BLaER1 (cell line): Measurements from ENCODE around the gene EZH2.

Experiments
- H3K27ac ChIP-seq: shearing (Covaris generic); formaldehyde crosslinking; 2 replicates; pipeline ENCODE4 v1.8.1; 2022
- H3K27me3 ChIP-seq: shearing (Covaris generic); formaldehyde crosslinking; 2 replicates; pipeline ENCODE4 v1.8.1; 2022
- H3K36me3 ChIP-seq: shearing (Covaris generic); formaldehyde crosslinking; 2 replicates; pipeline ENCODE4 v1.8.1; 2022
- H3K4me1 ChIP-seq: shearing (Covaris generic); formaldehyde crosslinking; 2 replicates; pipeline ENCODE4 v1.8.1; 2022
- H3K4me2 ChIP-seq: shearing (Covaris generic); formaldehyde crosslinking; 2 replicates; pipeline ENCODE4 v1.8.1; 2022
- H3K4me3 ChIP-seq: shearing (Covaris generic); formaldehyde crosslinking; 2 replicates; pipeline ENCODE4 v1.8.1; 2022
- H3K9ac ChIP-seq: shearing (Covaris generic); formaldehyde crosslinking; 2 replicates; pipeline ENCODE4 v1.8.1; 2022
- H3K9me3 ChIP-seq: shearing (Covaris generic); formaldehyde crosslinking; 2 replicates; pipeline ENCODE4 v1.8.1; 2022
- H4K20me1 ChIP-seq: shearing (Covaris generic); formaldehyde crosslinking; 2 replicates; pipeline ENCODE4 v1.8.1; 2022
- Cebpa-rat ChIP-seq: shearing (Covaris generic); IDR thresholded peaks from 2 replicates; pipeline ENCODE4 v1.8.1; 2022

Gene EZH2

DNA sequence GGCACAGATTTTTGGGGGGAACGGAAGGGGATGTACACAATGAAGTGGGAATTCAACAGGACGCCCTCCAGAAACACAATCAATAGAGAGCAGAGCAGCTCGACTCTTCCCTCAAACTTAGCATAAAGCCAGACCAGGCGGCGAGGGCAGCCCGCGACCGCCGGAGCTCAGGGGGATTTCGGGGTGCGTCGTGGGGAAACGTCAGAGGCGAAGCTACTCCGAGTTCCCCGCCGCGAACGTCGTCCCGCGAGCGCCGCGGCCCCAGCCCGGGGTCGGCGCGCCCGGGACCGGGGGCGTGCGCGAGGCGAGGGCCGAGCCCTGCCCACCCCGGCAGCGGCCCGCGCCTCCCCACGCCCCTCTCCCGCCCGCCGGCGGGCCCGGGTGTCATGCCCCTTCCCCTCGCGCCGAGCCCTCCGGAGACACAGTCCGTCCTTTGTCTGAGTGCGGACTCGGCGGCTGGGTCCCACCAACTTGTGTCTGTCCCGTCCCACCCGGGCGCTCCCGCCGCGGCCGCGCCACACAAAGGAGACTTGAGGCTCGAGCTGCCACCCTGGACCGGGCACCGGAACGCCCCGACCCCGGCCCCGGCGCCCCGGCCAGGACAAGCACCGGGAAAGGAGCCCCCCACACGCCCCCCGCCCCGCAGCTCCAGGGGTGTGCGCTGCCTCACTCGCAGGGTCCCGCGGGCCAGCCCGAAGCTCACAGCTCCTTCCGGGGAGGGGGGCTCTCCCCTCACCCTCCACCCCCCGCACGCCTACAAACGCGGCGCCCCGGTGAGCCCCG, 634 bp downstream of the EZH2 start:
- peak overlapping the region; percentile 87 for H3K4me2 ChIP-seq
- H3K4me1 ChIP-seq: peaks cover 20% of the 10 kb centered on the region
- TF ChIP-seq Cebpa-rat: no peak
- no peaks in the 10 kb centered on the region; the same call in 1 of the 2 replicates for H3K9me3 ChIP-seq
- H3K27ac ChIP-seq: peak overlapping the region; percentile 98
- peak overlapping the region; percentile 97 for H3K4me3 ChIP-seq
- H3K36me3 ChIP-seq: peaks cover 12% of the 10 kb centered on the region; the same call in 1 of the 2 replicates
- H3K9ac ChIP-seq: peak overlapping the region; percentile 99
- H4K20me1 ChIP-seq: peaks cover 49% of the 10 kb centered on the region
- no peaks in the 10 kb centered on the region for H3K27me3 ChIP-seq

DNA sequence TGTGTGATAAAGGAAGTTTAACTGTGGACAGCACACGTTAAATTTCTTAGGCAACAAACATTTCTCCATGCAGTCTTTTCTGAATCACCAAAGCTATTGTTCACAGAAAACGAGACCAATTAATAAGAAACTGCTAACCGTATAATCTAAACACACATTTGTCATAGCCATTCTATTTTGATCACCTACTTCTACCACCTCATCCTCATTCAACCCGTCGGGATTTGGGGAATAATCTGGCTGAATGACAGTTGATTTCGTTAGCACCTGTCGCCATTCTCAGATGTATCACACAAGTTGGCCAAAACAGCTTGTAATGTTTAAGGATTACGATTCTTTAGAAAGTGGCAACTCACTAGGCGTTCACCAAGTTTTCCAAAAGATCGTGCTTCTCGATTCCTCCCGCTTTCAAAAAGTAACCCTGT, 1.2 kb downstream of the EZH2 start:
- no peaks in the 10 kb centered on the region for H3K27me3 ChIP-seq
- peaks cover under 1% of the 10 kb centered on the region; the same call in 1 of the 2 replicates for H3K9me3 ChIP-seq
- TF ChIP-seq Cebpa-rat: no peak
- H3K4me2 ChIP-seq: peak overlapping the region; percentile 87
- H3K4me3 ChIP-seq: peak overlapping the region; percentile 97
- peaks cover 54% of the 10 kb centered on the region for H4K20me1 ChIP-seq
- H3K4me1 ChIP-seq: peaks cover 20% of the 10 kb centered on the region
- peaks cover 12% of the 10 kb centered on the region; the same call in 1 of the 2 replicates for H3K36me3 ChIP-seq
- peak overlapping the region; percentile 98 for H3K27ac ChIP-seq
- peak overlapping the region; percentile 99 for H3K9ac ChIP-seq

DNA sequence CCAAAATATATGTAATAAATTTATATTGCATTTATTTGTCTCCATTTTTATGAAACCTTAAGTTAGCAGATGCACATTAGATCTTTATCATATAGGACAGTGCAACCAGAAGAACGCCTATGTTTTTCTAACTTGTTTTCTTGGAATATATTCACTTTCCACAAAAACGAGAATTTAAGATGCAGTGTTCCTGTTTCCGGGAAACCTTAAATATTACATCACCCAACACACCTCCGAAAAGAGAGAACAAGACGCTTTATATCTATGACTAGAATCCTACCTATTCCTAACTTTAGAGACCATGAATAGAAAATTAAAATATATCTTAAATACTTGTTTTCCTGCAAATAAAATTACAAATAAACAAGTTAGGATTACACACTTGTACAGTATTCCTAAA, 1.9 kb downstream of the EZH2 start:
- Histone ChIP-seq H4K20me1 (peaks cover 60% of the 10 kb centered on the region), H3K9me3 (peaks cover 6% of the 10 kb centered on the region; the same call in 1 of the 2 replicates), H3K4me3 (peak overlapping the region; percentile 97), H3K4me2 (peak overlapping the region; percentile 87), H3K4me1 (peaks cover 20% of the 10 kb centered on the region), H3K27ac (no peak overlapping the region), H3K36me3 (peaks cover 19% of the 10 kb centered on the region; the same call in 1 of the 2 replicates), H3K27me3 (no peaks in the 10 kb centered on the region), H3K9ac (peak overlapping the region; percentile 99; the same call in 1 of the 2 replicates)
- TF ChIP-seq Cebpa-rat: no peak

DNA sequence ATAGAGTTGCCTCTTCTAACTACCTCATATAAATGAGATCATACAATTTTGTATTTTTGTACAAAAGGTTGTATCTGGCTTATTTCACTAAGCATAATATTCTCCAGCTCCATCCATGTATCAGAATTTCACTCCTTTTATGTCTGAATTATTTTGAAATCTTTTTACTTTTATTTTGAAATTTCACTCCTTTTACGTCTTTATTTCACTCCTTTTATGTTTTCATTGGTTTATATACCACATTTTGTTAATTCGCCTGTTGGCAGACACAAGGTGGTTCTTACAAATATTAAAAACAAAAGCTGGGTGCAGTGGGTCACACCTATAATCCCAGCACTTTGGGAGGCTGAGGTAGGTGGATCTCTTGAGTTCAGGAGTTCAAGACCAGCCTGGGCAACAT, 5.8 kb downstream of the EZH2 start:
- H3K4me3 ChIP-seq: no peak overlapping the region
- no peak for TF ChIP-seq Cebpa-rat
- H3K27me3 ChIP-seq: no peaks in the 10 kb centered on the region
- no peak overlapping the region for H3K4me2 ChIP-seq
- no peak overlapping the region for H3K9ac ChIP-seq
- H3K36me3 ChIP-seq: peaks cover 27% of the 10 kb centered on the region
- H3K9me3 ChIP-seq: peaks cover 6% of the 10 kb centered on the region; the same call in 1 of the 2 replicates
- H3K4me1 ChIP-seq: peaks cover 20% of the 10 kb centered on the region
- H4K20me1 ChIP-seq: peaks cover 97% of the 10 kb centered on the region
- no peak overlapping the region for H3K27ac ChIP-seq

DNA sequence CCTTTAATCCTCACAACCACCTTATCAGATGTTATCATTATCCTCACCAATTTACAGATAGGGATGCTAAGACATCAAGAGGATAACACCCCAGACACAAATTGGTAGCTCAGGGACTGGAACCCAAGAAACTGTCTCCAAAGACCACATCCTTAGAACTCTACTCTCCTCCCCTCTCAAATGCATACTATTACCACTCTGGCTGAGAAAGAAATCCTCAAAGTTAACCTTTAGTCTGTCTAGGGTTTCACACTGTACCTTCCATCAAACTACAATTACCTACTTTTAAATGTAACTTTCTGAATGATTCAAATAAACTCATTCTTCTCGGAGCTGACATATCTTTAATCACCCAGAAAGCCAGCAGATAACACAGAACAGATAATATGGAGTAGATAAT, 6.6 kb downstream of the EZH2 start:
- H3K9ac ChIP-seq: no peak overlapping the region
- H3K4me1 ChIP-seq: peaks cover 19% of the 10 kb centered on the region
- no peaks in the 10 kb centered on the region for H3K27me3 ChIP-seq
- H3K9me3 ChIP-seq: peaks cover 6% of the 10 kb centered on the region; the same call in 1 of the 2 replicates
- peaks cover 30% of the 10 kb centered on the region for H3K36me3 ChIP-seq
- H3K4me3 ChIP-seq: no peak overlapping the region
- H4K20me1 ChIP-seq: peaks cover 97% of the 10 kb centered on the region
- no peak for TF ChIP-seq Cebpa-rat
- H3K27ac ChIP-seq: no peak overlapping the region
- H3K4me2 ChIP-seq: no peak overlapping the region

DNA sequence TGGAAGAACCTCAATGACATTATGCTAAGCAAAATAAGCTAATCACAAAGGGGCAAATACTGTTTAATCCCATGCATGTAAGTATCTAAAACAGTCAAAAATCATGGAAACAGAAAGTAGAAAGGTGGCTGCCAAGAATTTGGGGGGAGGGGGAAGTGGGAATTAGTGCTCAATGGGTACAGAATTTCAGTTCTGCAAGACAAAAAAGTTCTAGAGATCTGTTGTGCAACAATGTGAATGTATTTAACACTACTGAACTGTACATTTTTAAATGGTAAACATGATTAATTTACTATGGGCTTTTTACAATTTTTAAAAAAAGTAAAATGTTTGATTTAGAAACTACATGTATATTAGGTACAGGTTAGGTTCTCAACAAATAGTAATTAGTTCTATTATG, 11.9 kb downstream of the EZH2 start:
- Histone ChIP-seq H3K27me3 (no peaks in the 10 kb centered on the region), H3K4me3 (no peak overlapping the region), H3K36me3 (peaks cover 59% of the 10 kb centered on the region), H3K27ac (no peak overlapping the region), H3K9ac (no peak overlapping the region), H3K4me2 (no peak overlapping the region), H3K4me1 (no peaks in the 10 kb centered on the region), H3K9me3 (peaks cover 48% of the 10 kb centered on the region), H4K20me1 (peaks cover 93% of the 10 kb centered on the region)
- no peak for TF ChIP-seq Cebpa-rat

DNA sequence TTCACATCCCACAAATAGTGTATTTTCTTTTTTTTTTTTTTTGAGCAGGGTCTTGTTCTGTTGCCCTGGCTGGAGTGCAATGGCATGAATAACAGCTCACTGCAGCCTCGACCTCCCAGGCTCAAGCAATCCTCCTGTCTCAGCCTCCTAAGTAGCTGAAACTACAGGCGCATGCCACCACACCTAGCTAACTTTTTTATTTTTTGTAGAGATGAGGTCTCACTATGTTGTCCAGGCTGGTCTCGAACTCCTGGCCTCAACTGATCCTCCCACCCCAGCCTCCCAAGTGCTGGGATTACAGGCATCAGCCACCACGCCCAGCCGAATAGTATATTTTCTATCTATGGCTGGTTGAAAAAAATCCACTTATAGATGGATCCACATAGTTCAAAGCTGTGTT, 12.5 kb downstream of the EZH2 start:
- no peak overlapping the region for H3K9ac ChIP-seq

DNA sequence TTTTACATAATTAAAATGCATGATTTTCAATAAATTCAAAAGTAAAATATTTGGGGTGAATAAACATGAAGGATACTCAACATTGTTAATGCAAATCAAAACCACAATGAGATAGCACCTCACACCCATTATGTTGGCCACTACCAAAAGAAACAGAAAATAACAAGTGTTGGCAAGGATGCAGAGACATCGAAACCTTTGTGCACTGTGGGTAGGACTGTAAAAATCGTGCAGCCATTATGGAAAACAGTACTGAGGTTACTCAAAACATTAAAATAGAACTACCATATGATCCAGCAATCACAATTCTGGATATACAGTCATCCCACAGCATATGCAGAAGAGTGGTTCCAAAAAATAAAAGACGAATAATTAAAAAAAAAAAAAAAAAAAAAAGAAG, 13.1 kb downstream of the EZH2 start:
- peaks cover 55% of the 10 kb centered on the region for H3K36me3 ChIP-seq
- no peak for TF ChIP-seq Cebpa-rat
- H3K27me3 ChIP-seq: no peaks in the 10 kb centered on the region
- no peak overlapping the region for H3K4me2 ChIP-seq
- peaks cover 1% of the 10 kb centered on the region for H3K4me1 ChIP-seq
- peaks cover 94% of the 10 kb centered on the region for H4K20me1 ChIP-seq
- no peak overlapping the region for H3K4me3 ChIP-seq
- H3K9me3 ChIP-seq: peaks cover 50% of the 10 kb centered on the region
- no peak overlapping the region for H3K9ac ChIP-seq
- no peak overlapping the region for H3K27ac ChIP-seq

More for the DNA sequence above, 12.5 kb downstream of the EZH2 start:
- Histone ChIP-seq H3K36me3 (peaks cover 57% of the 10 kb centered on the region), H3K4me1 (no peaks in the 10 kb centered on the region), H4K20me1 (peaks cover 93% of the 10 kb centered on the region), H3K27me3 (no peaks in the 10 kb centered on the region), H3K4me2 (no peak overlapping the region), H3K4me3 (no peak overlapping the region), H3K27ac (no peak overlapping the region), H3K9me3 (peaks cover 50% of the 10 kb centered on the region)
- TF ChIP-seq Cebpa-rat: no peak

DNA sequence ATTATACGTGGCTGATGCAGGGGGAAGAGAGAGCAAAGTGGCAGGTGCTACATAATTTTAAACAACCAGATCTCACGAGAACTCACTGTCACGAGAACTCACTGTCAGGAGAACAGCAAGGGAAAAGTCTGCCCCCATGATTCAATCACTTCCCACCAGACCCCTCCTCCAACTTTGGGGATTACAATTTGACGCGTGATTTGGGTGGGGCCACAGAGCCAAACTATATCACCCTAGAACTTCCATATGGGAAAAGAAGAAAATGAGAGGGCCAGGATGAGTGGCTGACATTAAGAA, 15.8 kb downstream of the EZH2 start:
- Histone ChIP-seq H3K9me3 (peaks cover 50% of the 10 kb centered on the region), H3K4me1 (peaks cover 28% of the 10 kb centered on the region), H3K36me3 (peaks cover 49% of the 10 kb centered on the region), H3K27ac (no peak overlapping the region), H4K20me1 (peaks cover 95% of the 10 kb centered on the region), H3K4me3 (no peak overlapping the region), H3K27me3 (no peaks in the 10 kb centered on the region), H3K4me2 (no peak overlapping the region), H3K9ac (no peak overlapping the region)
- no peak for TF ChIP-seq Cebpa-rat

DNA sequence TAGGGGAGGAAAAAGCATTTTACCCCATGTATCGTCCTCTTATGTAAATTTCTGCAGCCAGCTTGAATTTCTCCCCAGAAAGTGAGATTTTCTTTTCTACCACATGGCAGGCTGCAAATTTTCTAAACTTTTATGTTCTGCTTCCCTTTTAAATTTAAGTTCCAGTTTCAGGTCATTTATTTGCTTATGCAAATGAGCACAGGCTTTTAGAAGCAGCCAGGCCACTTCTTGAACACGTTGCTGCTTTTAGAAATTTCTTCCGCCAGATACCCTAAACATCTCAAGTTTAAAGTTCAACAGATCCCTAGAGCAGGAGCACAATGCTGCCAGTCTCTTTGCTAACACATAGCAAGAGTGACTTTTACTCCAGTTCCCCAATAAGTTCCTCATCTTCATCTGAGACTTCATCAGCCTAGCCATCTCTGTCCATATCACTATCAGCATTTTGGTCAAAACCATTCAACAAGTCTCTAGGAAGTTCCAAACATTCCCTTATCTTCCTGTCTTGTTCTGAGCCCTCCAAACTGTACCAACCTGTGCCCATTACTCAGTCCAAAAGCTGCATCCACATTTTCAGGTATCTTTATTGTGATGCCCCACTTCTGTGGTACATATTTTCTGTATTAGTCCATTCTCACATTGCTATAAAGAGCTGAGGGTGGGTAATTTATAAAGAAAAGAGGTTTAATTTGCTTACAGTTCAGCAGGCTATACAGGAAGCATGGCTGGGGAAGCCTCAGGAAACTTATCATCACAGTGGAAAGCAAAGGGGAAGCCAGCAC, 16.3 kb downstream of the EZH2 start:
- Histone ChIP-seq H3K4me3 (no peak overlapping the region), H3K9ac (no peak overlapping the region), H3K27me3 (no peaks in the 10 kb centered on the region), H3K4me1 (peaks cover 34% of the 10 kb centered on the region), H3K4me2 (no peak overlapping the region), H4K20me1 (peaks cover 95% of the 10 kb centered on the region), H3K9me3 (peaks cover 50% of the 10 kb centered on the region), H3K27ac (no peak overlapping the region), H3K36me3 (peaks cover 46% of the 10 kb centered on the region)
- TF ChIP-seq Cebpa-rat: no peak
